Measurements from ENCODE around the gene SERPINF2.
A peak's percentile ranks its signal among the peaks of the same experiment; 100 is the strongest.

Gene SERPINF2

DNA sequence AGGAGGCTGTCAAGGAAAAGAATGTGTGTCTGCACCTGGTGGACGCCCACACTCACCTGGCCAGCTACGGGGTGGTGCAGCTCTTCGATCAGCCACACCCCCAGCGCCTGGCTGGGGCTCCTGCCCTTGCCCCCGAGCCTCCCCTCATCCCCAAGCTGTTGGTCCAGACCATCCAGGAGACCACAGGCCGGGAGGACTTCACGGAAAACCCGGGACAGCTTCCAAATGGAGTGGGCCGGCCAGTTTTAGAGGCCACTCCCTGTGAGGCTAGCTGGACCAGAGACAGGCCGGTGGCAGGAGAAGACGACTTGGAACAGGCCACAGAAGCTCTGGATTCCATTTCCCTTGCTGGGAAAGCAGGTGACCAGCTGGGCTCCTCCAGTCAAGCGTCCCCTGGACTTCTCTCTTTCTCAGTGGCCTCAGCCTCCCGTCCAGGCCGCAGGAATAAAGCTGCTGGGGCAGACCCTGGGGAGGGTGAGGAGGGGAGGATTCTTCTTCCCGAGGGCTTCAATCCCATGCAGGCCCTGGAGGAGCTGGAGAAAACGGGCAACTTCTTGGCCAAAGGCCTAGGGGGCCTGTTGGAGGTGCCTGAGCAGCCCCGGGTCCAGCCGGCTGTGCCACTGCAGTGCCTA, 15.9 kb upstream of the SERPINF2 start:
- no peaks in the 10 kb centered on the region; the same call in 1 of the 2 replicates for H3K36me3 ChIP-seq (ENCODE audit: insufficient read depth, low read length)

DNA sequence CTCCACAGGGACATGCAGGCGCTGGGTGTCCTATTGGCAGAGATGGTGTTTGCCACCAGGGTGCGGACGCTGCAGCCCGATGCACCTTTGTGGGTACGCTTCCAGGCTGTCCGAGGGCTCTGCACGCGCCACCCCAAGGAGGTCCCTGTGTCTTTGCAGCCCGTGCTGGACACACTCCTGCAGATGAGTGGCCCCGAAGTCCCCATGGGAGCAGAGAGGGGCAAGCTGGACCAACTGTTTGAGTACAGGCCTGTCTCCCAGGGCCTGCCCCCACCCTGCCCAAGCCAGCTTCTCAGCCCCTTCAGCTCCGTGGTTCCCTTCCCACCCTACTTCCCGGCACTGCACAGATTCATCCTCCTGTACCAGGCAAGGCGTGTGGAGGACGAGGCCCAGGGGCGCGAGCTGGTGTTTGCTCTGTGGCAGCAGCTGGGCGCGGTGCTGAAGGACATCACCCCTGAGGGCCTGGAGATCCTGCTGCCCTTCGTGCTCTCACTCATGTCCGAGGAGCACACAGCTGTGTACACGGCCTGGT, 15.3 kb upstream of the SERPINF2 start:
- Histone ChIP-seq H3K4me1 (ENCODE audit: control insufficient read depth, insufficient read depth, low read length, unreplicated experiment) (peaks cover 34% of the 10 kb centered on the region), H3K36me3 (ENCODE audit: insufficient read depth, low read length) (no peaks in the 10 kb centered on the region; the same call in 1 of the 2 replicates), H3K4me3 (ENCODE audit: low read depth, low read length) (no peak overlapping the region), H3K27me3 (ENCODE audit: insufficient read depth, low read length) (no peaks in the 10 kb centered on the region), H3K27ac (ENCODE audit: low read depth, low read length) (no peak overlapping the region), H3K79me2 (ENCODE audit: control insufficient read depth, insufficient read depth, low read length, unreplicated experiment) (peaks cover 31% of the 10 kb centered on the region), H2AFZ (ENCODE audit: low read length, unreplicated experiment) (no peak overlapping the region)

More for the DNA sequence above, 15.9 kb upstream of the SERPINF2 start:
- Histone ChIP-seq H3K27ac (ENCODE audit: low read depth, low read length) (no peak overlapping the region), H2AFZ (ENCODE audit: low read length, unreplicated experiment) (no peak overlapping the region), H3K4me3 (ENCODE audit: low read depth, low read length) (no peak overlapping the region), H3K27me3 (ENCODE audit: insufficient read depth, low read length) (no peaks in the 10 kb centered on the region), H3K4me1 (ENCODE audit: control insufficient read depth, insufficient read depth, low read length, unreplicated experiment) (peaks cover 34% of the 10 kb centered on the region), H3K79me2 (ENCODE audit: control insufficient read depth, insufficient read depth, low read length, unreplicated experiment) (peaks cover 31% of the 10 kb centered on the region)

DNA sequence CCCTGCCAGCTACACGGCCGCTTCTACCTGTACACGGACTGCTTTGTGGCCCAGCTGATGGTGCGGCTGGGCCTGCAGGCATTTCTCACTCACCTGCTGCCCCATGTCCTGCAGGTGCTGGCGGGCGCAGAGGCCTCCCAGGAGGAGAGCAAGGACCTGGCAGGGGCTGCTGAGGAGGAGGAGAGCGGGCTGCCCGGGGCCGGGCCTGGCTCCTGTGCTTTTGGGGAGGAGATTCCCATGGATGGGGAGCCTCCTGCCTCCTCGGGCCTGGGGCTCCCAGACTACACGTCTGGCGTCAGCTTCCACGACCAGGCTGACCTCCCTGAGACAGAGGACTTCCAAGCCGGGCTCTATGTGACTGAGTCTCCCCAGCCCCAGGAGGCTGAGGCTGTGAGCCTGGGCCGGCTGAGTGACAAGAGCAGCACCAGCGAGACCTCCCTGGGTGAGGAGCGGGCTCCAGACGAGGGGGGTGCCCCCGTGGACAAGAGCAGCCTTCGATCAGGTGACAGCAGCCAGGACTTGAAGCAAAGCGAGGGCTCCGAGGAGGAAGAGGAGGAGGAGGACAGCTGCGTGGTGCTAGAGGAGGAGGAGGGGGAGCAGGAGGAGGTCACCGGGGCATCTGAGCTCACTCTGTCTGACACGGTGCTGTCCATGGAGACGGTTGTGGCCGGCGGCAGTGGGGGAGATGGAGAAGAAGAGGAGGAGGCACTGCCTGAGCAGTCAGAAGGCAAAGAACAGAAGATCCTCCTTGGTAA, 14.6 kb upstream of the SERPINF2 start:
- H3K79me2 ChIP-seq (ENCODE audit: control insufficient read depth, insufficient read depth, low read length, unreplicated experiment) = peaks cover 31% of the 10 kb centered on the region
- H3K4me3 ChIP-seq (ENCODE audit: low read depth, low read length) = no peak overlapping the region
- H3K27ac ChIP-seq (ENCODE audit: low read depth, low read length) = no peak overlapping the region
- H3K27me3 ChIP-seq (ENCODE audit: insufficient read depth, low read length) = no peaks in the 10 kb centered on the region
- peaks cover 30% of the 10 kb centered on the region for H3K4me1 ChIP-seq (ENCODE audit: control insufficient read depth, insufficient read depth, low read length, unreplicated experiment)
- no peak overlapping the region for H2AFZ ChIP-seq (ENCODE audit: low read length, unreplicated experiment)
- H3K36me3 ChIP-seq (ENCODE audit: insufficient read depth, low read length) = no peaks in the 10 kb centered on the region; the same call in 1 of the 2 replicates

DNA sequence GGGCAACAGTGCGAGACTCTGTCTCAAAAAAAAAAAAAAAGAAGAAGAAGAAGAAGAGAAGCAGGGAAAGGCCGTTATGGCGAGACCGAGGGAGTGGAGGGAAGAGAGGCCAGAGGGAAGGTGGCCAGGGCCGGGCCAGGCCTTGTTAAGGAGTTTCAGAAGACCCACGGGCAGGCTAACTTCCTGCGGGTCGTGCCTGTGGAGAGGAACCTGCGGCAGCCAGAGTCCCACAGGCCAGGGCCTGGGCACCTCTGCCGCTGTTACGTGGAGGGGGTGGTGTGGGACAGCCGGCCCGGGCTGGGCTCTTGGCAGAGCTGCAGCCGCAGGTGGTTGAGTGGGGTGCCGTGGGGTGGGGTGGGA, 12.7 kb upstream of the SERPINF2 start:
- Histone ChIP-seq H3K27me3 (ENCODE audit: insufficient read depth, low read length) (no peaks in the 10 kb centered on the region), H3K27ac (ENCODE audit: low read depth, low read length) (peak overlapping the region; percentile 98), H3K4me1 (ENCODE audit: control insufficient read depth, insufficient read depth, low read length, unreplicated experiment) (peaks cover 20% of the 10 kb centered on the region), H2AFZ (ENCODE audit: low read length, unreplicated experiment) (no peak overlapping the region), H3K79me2 (ENCODE audit: control insufficient read depth, insufficient read depth, low read length, unreplicated experiment) (peaks cover 28% of the 10 kb centered on the region), H3K36me3 (ENCODE audit: insufficient read depth, low read length) (no peaks in the 10 kb centered on the region; the same call in 1 of the 2 replicates), H3K4me3 (ENCODE audit: low read depth, low read length) (no peak overlapping the region)

DNA sequence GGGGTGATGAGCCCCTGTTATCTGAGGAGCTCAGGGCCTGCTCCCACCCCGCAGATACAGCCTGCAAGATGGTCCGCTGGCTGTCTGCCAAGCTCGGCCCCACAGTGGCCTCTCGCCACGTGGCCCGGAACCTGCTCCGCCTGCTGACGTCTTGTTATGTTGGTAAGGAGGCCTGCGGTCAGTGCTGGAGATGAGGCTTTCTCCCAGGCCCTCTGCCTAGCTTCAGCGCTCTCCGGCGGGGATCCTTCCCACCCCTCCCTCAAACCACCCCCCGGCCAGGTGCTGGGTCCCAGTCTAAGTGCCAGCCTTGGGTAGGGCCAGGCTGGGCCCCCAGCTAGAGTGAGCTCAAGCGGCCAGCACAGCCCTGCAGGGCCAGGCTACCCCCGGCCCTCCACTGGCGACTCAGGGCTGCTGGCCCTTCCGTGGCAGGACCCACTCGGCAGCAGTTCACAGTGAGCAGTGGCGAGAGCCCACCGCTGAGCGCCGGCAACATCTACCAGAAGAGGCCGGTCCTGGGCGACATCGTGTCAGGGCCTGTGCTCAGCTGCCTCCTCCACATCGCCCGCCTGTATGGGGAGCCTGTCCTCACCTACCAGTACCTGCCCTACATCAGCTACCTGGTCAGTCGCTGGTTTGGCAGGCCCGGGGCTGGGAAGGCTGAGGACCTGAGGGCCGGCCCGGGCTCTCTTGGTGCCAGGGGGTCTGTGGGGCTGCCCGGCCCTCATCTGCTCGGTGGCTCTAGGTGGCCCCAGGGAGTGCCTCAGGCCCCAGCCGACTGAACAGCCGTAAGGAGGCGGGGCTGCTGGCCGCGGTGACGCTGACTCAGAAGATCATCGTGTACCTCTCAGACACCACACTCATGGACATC, 12.1 kb upstream of the SERPINF2 start:
- H3K36me3 ChIP-seq (ENCODE audit: insufficient read depth, low read length) = no peaks in the 10 kb centered on the region; the same call in 1 of the 2 replicates
- H3K27ac ChIP-seq (ENCODE audit: low read depth, low read length) = peak overlapping the region; percentile 98
- H3K27me3 ChIP-seq (ENCODE audit: insufficient read depth, low read length) = no peaks in the 10 kb centered on the region
- peaks cover 15% of the 10 kb centered on the region for H3K4me1 ChIP-seq (ENCODE audit: control insufficient read depth, insufficient read depth, low read length, unreplicated experiment)
- H3K79me2 ChIP-seq (ENCODE audit: control insufficient read depth, insufficient read depth, low read length, unreplicated experiment) = peaks cover 22% of the 10 kb centered on the region
- H3K4me3 ChIP-seq (ENCODE audit: low read depth, low read length) = peak overlapping the region; percentile 56
- no peak overlapping the region for H2AFZ ChIP-seq (ENCODE audit: low read length, unreplicated experiment)

DNA sequence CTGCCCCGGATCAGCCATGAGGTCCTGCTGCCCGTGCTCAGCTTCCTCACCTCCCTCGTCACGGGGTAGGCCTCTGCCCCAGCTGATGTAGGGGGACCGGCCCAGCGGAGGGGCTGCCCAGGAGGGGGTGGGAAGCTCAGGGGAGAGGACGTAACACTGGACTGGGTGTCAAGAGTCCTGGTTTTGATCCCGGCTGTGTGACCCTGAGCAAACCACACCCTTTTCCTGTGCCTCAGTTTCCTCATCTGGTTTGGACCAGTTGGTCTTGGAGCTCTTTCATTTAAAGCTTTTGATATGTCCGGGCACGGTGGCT, 11.5 kb upstream of the SERPINF2 start:
- peaks cover 15% of the 10 kb centered on the region for H3K4me1 ChIP-seq (ENCODE audit: control insufficient read depth, insufficient read depth, low read length, unreplicated experiment)
- no peak overlapping the region for H3K4me3 ChIP-seq (ENCODE audit: low read depth, low read length)
- H2AFZ ChIP-seq (ENCODE audit: low read length, unreplicated experiment) = no peak overlapping the region
- peak overlapping the region; percentile 98 for H3K27ac ChIP-seq (ENCODE audit: low read depth, low read length)
- no peaks in the 10 kb centered on the region for H3K27me3 ChIP-seq (ENCODE audit: insufficient read depth, low read length)
- peaks cover 18% of the 10 kb centered on the region for H3K79me2 ChIP-seq (ENCODE audit: control insufficient read depth, insufficient read depth, low read length, unreplicated experiment)
- no peaks in the 10 kb centered on the region; the same call in 1 of the 2 replicates for H3K36me3 ChIP-seq (ENCODE audit: insufficient read depth, low read length)

DNA sequence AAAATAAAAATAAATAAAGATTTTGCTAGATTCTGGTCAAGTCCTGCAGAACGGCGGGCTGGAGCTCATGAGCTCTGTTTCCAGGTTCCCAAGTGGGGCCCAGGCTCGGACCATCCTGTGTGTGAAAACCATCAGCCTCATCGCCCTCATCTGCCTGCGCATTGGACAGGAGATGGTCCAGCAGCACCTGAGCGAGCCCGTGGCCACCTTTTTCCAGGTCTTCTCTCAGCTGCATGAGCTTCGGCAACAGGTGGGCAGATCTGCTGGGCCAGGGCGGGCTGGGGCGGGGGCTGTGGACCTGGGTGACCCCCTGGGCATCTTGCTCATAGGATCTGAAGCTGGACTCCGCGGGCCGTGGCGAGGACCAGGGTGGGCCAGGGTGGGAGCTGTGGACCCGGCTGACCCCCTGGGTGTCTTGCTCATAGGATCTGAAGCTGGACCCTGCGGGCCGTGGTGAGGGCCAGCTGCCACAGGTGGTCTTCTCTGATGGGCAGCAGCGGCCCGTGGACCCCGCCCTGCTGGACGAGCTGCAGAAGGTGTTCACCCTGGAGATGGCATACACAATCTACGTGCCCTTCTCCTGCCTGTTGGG, 10.3 kb upstream of the SERPINF2 start:
- no peak overlapping the region for H3K4me3 ChIP-seq (ENCODE audit: low read depth, low read length)
- H3K79me2 ChIP-seq (ENCODE audit: control insufficient read depth, insufficient read depth, low read length, unreplicated experiment) = peaks cover 8% of the 10 kb centered on the region
- no peak overlapping the region for H3K27ac ChIP-seq (ENCODE audit: low read depth, low read length)
- H3K36me3 ChIP-seq (ENCODE audit: insufficient read depth, low read length) = peaks cover 3% of the 10 kb centered on the region; the same call in 1 of the 2 replicates
- H3K4me1 ChIP-seq (ENCODE audit: control insufficient read depth, insufficient read depth, low read length, unreplicated experiment) = peaks cover 26% of the 10 kb centered on the region
- H2AFZ ChIP-seq (ENCODE audit: low read length, unreplicated experiment) = no peak overlapping the region
- no peaks in the 10 kb centered on the region for H3K27me3 ChIP-seq (ENCODE audit: insufficient read depth, low read length)

DNA sequence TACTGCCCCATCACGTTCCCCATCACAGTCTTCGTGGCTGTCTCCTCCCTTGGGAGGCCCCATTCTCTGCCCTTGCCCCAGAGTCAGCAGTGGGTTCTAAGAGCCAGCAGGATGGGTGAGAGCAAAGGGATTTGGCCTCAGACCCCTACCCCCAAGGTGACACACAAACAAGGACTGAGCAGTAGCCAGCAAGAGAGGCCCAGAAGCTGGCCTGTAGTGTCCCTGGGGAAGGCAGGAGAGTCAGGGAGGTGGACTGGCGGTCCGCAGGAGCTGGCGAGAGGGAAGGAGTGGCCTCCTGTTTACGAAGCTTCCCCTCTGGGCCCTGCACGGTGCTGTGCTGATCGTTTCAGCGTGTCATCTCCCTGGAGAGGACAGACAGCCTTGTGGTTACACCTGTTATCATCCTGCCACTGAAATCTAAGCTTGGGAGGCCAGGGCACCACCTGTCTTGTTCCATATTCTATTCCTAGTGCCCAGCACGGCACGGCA, 9.8 kb upstream of the SERPINF2 start:
- no peaks in the 10 kb centered on the region for H3K27me3 ChIP-seq (ENCODE audit: insufficient read depth, low read length)
- no peak overlapping the region for H3K4me3 ChIP-seq (ENCODE audit: low read depth, low read length)
- peaks cover 26% of the 10 kb centered on the region for H3K4me1 ChIP-seq (ENCODE audit: control insufficient read depth, insufficient read depth, low read length, unreplicated experiment)
- H3K36me3 ChIP-seq (ENCODE audit: insufficient read depth, low read length) = peaks cover 8% of the 10 kb centered on the region; the same call in 1 of the 2 replicates
- H2AFZ ChIP-seq (ENCODE audit: low read length, unreplicated experiment) = no peak overlapping the region
- H3K79me2 ChIP-seq (ENCODE audit: control insufficient read depth, insufficient read depth, low read length, unreplicated experiment) = peaks cover 4% of the 10 kb centered on the region
- no peak overlapping the region for H3K27ac ChIP-seq (ENCODE audit: low read depth, low read length)

DNA sequence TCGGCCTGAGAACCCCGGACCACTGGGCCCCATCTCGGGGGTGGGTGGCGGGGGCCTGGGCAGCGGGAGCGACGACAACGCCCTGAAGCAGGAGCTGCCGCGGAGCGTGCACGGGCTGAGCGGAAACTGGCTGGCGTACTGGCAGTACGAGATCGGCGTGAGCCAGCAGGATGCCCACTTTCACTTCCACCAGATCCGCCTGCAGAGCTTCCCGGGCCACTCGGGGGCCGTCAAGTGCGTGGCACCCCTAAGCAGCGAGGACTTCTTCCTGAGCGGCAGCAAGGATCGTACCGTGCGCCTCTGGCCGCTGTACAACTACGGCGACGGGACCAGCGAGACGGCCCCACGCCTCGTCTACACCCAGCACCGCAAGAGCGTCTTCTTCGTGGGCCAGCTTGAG, 8.9 kb upstream of the SERPINF2 start:
- peaks cover 26% of the 10 kb centered on the region for H3K4me1 ChIP-seq (ENCODE audit: control insufficient read depth, insufficient read depth, low read length, unreplicated experiment)
- no peak overlapping the region for H3K27ac ChIP-seq (ENCODE audit: low read depth, low read length)
- no peak overlapping the region for H3K4me3 ChIP-seq (ENCODE audit: low read depth, low read length)
- H3K79me2 ChIP-seq (ENCODE audit: control insufficient read depth, insufficient read depth, low read length, unreplicated experiment) = no peaks in the 10 kb centered on the region
- H3K36me3 ChIP-seq (ENCODE audit: insufficient read depth, low read length) = peaks cover 9% of the 10 kb centered on the region; the same call in 1 of the 2 replicates
- H3K27me3 ChIP-seq (ENCODE audit: insufficient read depth, low read length) = no peaks in the 10 kb centered on the region
- H2AFZ ChIP-seq (ENCODE audit: low read length, unreplicated experiment) = no peak overlapping the region

DNA sequence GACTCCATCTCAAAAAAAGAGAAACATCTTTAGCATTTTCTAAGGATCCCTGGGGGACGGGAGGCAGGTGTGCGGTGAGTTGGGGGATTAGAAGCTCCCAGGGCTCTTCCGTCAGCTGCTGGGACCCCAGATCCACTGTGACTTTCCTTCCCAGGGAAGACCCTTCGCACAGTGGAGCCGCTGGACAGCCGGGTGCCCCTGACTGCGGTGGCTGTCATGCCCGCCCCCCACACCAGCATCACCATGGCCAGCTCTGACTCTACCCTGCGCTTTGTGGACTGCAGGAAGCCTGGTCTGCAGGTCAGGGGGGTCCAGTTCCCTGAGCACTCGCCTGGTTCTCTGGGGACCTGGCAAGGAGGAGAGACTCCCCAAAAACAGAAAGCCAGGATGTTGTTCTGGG, 7.3 kb upstream of the SERPINF2 start:
- no peaks in the 10 kb centered on the region for H3K27me3 ChIP-seq (ENCODE audit: insufficient read depth, low read length)
- no peaks in the 10 kb centered on the region for H3K79me2 ChIP-seq (ENCODE audit: control insufficient read depth, insufficient read depth, low read length, unreplicated experiment)
- no peak overlapping the region for H3K4me3 ChIP-seq (ENCODE audit: low read depth, low read length)
- H3K27ac ChIP-seq (ENCODE audit: low read depth, low read length) = no peak overlapping the region
- H3K36me3 ChIP-seq (ENCODE audit: insufficient read depth, low read length) = peaks cover 9% of the 10 kb centered on the region; the same call in 1 of the 2 replicates
- H3K4me1 ChIP-seq (ENCODE audit: control insufficient read depth, insufficient read depth, low read length, unreplicated experiment) = peaks cover 24% of the 10 kb centered on the region
- H2AFZ ChIP-seq (ENCODE audit: low read length, unreplicated experiment) = no peak overlapping the region

Data from ACC112 (cell line).